Dendritic cell treated with granulocyte-macrophage colony-stimulating factor and Interleukin-4, amounts not matched to agents 40 ng/mL and 50 ng/mL, for 4 days (primary cell): ENCODE data around the gene DCDC1.

Source experiments
- H3K27ac Mint-ChIP-seq: one replicate; pipeline ENCODE4 v1.8.0; 2022; ENCODE audit warnings: mild to moderate bottlenecking, mixed read lengths
- H3K27me3 Mint-ChIP-seq: one replicate; pipeline ENCODE4 v1.8.0; 2022; ENCODE audit warnings: mild to moderate bottlenecking, mixed read lengths
- H3K36me3 Mint-ChIP-seq: one replicate; pipeline ENCODE4 v1.8.0; 2022; ENCODE audit warnings: low read depth, mixed read lengths
- H3K4me1 Mint-ChIP-seq: one replicate; pipeline ENCODE4 v1.8.0; 2022; ENCODE audit warnings: low read depth, mixed read lengths
- H3K4me3 Mint-ChIP-seq: one replicate; pipeline ENCODE4 v1.8.0; 2022; ENCODE audit warnings: mild to moderate bottlenecking, moderate library complexity, mixed read lengths
- H3K9me3 Mint-ChIP-seq: one replicate; pipeline ENCODE4 v1.8.0; 2022; ENCODE audit warnings: mixed read lengths
- intact Hi-C: fragments of 100-400 bp; cut with micrococcal nuclease; formaldehyde crosslinking; loops from one replicate; pipeline ENCODE4 v1.15.0; 2022

The DCDC1 gene

DNA sequence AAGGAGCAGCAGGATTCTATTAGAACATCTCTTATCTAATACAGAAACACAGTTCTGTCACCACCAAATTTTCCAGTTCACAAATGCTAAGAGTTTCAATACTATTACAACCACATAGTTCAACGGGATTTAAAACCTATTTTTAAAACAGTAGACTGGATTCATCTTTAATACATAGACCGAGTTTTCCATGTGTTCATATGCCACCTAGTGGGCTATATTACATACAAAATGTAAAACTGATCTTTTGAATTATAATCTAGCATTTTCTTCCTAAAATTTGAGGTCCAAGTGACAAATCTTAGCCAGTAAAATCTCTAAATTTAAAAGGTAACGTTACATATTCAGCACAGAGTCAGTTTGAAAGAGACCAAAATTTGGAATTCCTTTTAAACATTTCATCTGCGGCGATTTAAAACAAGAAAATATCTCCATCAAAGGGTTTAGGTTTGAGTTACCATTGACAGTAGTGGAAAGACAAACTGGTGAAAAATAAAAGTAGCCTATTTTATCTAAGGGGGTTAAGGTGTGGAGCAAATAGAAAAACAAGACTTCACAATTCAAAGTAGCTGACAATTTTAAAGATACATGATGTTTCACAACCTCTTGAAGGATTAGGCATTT, 514.0 kb downstream of the DCDC1 start:
- Mint-ChIP-seq H3K27ac (no peak overlapping the region), H3K4me1 (no peaks in the 10 kb centered on the region), H3K27me3 (no peaks in the 10 kb centered on the region), H3K9me3 (no peaks in the 10 kb centered on the region), H3K36me3 (no peaks in the 10 kb centered on the region), H3K4me3 (no peak overlapping the region)
- intact Hi-C loops, result loop anchor here (2.0 kb wide), 1 partner anchor 509 kb away; no protein-coding TSS in a partner anchor

DNA sequence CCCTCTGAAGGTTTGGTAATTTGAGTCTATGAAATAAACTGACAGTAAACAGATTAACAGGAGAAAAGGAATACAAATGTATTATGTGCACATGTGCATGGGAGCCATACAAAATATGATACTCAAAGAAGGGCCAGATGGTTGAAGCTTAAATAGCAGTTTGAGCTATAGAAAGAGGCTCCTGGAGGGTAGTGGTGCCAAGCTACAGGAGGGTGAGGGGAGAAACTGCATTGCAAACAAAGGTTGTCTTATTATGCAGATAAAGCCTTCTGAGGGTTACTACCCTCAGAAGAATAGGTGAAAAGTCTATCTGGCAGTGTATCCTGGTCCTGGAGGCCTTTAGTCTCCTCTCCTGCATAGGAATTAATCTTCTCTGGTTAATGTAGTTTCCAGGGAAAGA, 516.1 kb downstream of the DCDC1 start:
- Mint-ChIP-seq H3K4me1 (no peaks in the 10 kb centered on the region), H3K9me3 (peaks cover 5% of the 10 kb centered on the region), H3K36me3 (no peaks in the 10 kb centered on the region), H3K27ac (no peak overlapping the region), H3K4me3 (no peak overlapping the region), H3K27me3 (no peaks in the 10 kb centered on the region)
- intact Hi-C loops, result no loop called here

DNA sequence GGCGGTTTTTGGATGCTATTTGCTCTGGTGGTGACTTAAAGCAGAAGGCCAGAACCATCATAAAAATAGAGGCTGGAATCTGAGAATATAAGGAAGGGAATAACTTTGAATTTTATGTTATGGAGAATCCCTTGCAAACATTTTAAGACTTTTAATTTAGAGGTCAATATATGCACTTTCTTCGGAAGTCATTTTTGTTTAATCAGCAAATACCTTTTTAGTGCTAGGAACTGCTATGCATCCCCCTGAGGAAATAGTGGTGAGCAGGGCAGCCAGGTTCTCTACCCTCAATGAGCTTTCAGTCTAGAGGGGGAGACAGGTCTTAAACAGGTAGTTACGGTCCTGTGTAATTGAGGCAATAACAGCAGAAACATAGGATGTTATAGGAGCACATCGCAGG, 516.9 kb downstream of the DCDC1 start:
- intact Hi-C loops, result no loop called here
- Mint-ChIP-seq H3K4me1 (no peaks in the 10 kb centered on the region), H3K27me3 (no peaks in the 10 kb centered on the region), H3K9me3 (peaks cover 13% of the 10 kb centered on the region), H3K27ac (no peak overlapping the region), H3K36me3 (no peaks in the 10 kb centered on the region), H3K4me3 (no peak overlapping the region)

DNA sequence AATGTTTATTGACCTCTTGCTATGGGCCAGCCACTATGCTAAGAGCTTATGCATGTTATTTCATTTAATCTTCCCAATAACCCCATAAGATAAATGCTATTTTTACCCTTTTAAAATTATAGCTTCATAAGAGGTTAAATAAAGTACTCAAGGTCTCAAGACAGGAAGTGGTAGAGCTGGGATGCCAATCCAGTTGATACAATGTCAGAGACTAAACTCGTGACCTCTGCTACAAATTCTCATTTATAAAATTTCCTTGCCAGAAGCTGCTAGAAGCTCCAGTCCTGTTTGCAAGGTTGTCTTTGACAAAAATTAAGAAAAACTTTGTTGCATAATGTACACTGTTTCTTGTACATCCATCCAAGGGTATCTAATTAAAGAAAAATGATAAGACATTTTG, 517.4 kb downstream of the DCDC1 start:
- Mint-ChIP-seq H3K4me3 (no peak overlapping the region), H3K36me3 (no peaks in the 10 kb centered on the region), H3K4me1 (no peaks in the 10 kb centered on the region), H3K27ac (no peak overlapping the region), H3K27me3 (no peaks in the 10 kb centered on the region), H3K9me3 (peaks cover 18% of the 10 kb centered on the region)
- intact Hi-C loops, result no loop called here

DNA sequence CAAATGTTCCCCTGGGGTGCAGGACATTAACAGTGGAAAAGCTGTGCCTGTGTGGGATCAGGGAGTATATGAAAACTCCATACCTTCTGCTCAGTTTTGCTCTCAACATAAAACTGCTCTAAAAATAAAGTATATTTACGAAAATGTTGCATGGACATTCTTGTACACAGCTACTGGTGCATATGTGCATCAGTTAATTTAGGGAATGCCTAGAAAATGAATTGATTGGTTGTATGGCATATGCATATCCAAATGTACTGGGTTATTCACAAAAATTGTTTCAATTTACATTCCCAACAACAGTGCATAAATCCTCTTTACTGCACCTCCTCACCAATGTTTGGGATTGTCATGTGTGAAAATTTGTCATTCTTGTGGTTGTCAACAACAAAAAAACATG, 532.3 kb downstream of the DCDC1 start:
- intact Hi-C loops, result no loop called here

DNA sequence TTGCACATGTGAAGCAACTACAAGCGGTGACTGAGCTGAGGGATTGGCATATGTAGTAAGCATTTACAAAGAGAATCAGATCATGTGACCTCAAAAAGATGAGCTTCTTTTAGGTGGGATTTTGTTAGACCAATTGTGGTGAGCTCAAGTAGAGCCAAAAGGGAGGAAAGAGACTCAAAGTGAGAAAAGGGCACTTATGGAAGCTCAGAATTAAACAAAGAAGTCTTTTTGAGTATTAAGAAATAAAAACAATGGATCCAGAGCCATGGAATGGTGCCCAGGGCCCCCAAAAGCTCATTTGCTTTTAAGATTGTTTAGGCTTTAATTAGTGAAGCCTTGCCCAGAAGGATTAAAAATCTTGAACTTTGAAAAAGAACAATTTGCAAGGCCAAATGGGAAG, 536.7 kb downstream of the DCDC1 start:
- Mint-ChIP-seq H3K4me3 (no peak overlapping the region), H3K27me3 (no peaks in the 10 kb centered on the region), H3K9me3 (peaks cover 7% of the 10 kb centered on the region)

More for the DNA sequence above, 532.3 kb downstream of the DCDC1 start:
- Mint-ChIP-seq H3K36me3 (no peaks in the 10 kb centered on the region), H3K27ac (no peak overlapping the region), H3K27me3 (no peaks in the 10 kb centered on the region), H3K4me3 (no peak overlapping the region), H3K9me3 (peaks cover 7% of the 10 kb centered on the region), H3K4me1 (no peaks in the 10 kb centered on the region)

DNA sequence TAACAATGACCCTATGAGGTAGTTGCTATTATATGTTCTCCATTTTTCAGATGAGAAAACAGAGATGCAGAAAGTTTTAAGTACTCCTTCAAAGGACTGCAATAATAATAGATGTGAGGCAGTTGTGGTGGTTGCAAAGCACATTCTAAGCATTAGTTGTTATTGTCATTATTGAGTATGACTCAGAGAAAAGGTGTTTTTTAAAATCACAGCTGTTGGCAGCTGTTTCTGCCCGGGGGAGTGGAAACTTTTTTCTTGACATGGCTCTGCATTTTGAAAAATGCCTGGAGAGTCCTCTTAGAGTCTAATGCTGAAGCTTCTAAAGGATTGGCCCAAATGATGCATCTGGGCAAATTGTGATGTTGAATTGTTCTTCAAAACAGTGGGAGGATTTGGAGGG, 538.9 kb downstream of the DCDC1 start:
- no peak overlapping the region for H3K27ac Mint-ChIP-seq
- H3K4me3 Mint-ChIP-seq, result no peak overlapping the region
- H3K27me3 Mint-ChIP-seq, result no peaks in the 10 kb centered on the region
- H3K9me3 Mint-ChIP-seq, result peaks cover 7% of the 10 kb centered on the region
- H3K4me1 Mint-ChIP-seq, result no peaks in the 10 kb centered on the region
- H3K36me3 Mint-ChIP-seq, result no peaks in the 10 kb centered on the region
- intact Hi-C loops, result no loop called here

More for the DNA sequence above, 536.7 kb downstream of the DCDC1 start:
- intact Hi-C loops, result no loop called here
- no peaks in the 10 kb centered on the region for H3K4me1 Mint-ChIP-seq
- no peak overlapping the region for H3K27ac Mint-ChIP-seq
- no peaks in the 10 kb centered on the region for H3K36me3 Mint-ChIP-seq

DNA sequence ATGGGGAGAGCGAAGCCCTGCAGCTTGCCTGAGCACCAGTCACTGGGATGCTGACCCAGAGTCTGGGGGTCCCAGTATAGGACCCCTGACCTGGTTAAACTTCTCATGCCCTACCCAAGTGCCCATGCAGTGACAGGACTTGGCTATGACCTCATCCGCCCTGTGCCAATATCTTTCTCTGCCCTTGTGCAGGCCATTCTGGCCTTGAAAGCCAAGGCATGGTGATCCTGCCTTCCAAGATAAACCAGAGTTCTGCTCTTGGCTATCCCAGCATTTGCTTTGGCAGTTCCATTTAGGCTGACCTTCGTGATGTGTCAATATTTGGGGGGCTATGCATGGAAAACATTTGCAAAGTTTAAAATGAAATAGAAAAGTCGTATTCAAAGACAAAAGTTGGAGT, 542.6 kb downstream of the DCDC1 start:
- Mint-ChIP-seq H3K27ac (no peak overlapping the region), H3K27me3 (no peaks in the 10 kb centered on the region), H3K36me3 (no peaks in the 10 kb centered on the region), H3K9me3 (no peaks in the 10 kb centered on the region), H3K4me3 (no peak overlapping the region), H3K4me1 (no peaks in the 10 kb centered on the region)
- intact Hi-C loops, result no loop called here

DNA sequence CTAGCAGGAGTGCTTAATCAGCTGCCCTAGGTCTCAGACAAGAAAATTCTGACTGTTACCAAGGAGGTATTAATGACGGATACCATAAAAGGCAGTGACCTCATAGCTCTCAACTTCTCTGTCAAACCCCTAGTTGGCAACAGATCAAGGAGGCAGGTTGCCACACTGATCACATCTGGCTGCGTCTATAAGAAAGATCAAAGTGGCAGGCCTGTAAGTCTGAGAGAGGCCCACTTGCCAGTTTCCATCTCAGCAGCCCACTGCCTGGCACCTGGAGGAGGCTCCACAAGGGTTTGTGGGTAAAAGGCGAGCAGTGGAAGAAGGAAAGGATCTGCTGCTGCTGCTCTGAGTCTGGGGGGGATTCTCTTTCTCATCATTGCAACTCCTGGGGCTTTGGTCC, 543.8 kb downstream of the DCDC1 start:
- Mint-ChIP-seq H3K4me1 (no peaks in the 10 kb centered on the region), H3K36me3 (no peaks in the 10 kb centered on the region), H3K4me3 (no peak overlapping the region), H3K27ac (no peak overlapping the region), H3K27me3 (no peaks in the 10 kb centered on the region), H3K9me3 (no peaks in the 10 kb centered on the region)
- intact Hi-C loops, result no loop called here

DNA sequence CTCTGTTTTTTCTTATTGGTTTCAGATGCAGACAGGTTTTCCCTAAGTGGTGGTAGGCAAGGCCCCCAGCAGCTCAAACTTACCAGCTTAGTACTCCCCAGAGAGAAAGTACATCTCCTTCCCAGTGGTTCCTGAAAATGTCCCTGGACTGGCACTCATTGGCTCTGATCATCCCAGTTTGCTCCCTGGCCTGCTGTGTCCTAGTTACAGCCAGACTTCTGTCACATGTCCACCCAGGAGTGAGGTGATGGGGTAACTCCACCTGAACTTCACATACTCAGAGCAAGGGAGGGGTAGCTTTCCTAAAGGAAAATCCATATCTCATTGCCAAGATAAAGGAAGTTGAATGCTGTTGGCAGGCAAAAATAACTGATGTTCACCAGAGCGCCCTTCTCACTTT, 546.4 kb downstream of the DCDC1 start:
- Mint-ChIP-seq H3K4me1 (no peaks in the 10 kb centered on the region), H3K36me3 (no peaks in the 10 kb centered on the region), H3K9me3 (no peaks in the 10 kb centered on the region), H3K27ac (no peak overlapping the region), H3K27me3 (no peaks in the 10 kb centered on the region), H3K4me3 (no peak overlapping the region)
- intact Hi-C loops, result no loop called here

DNA sequence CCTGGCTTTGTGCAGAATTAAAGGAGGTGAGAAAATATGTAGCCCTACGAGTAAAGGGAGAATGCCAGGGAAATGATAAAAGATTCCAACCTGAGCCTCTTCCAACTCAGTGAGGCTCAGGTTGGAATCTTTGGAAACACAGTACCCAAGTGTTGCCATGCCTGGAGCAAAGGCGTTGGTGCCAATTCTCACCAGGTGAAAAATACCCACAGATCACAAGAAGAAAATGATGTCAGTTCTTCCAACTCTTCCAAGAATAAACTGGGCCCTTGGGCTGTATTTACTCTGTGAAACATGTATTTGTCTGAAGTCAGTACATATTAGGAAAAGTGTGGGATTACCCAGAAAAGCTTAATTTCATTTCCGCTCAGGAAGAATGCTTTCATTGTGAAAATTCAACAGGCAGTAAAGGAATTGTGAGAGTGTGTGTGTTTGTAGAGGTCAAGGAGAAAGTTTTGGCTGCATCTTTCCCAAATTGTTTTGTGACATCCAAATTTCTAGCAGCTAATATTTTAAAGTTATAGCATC, 548.0 kb downstream of the DCDC1 start:
- no peak overlapping the region for H3K27ac Mint-ChIP-seq
- intact Hi-C loops, result no loop called here
- H3K9me3 Mint-ChIP-seq, result no peaks in the 10 kb centered on the region
- no peak overlapping the region for H3K4me3 Mint-ChIP-seq
- no peaks in the 10 kb centered on the region for H3K4me1 Mint-ChIP-seq
- no peaks in the 10 kb centered on the region for H3K27me3 Mint-ChIP-seq
- no peaks in the 10 kb centered on the region for H3K36me3 Mint-ChIP-seq

DNA sequence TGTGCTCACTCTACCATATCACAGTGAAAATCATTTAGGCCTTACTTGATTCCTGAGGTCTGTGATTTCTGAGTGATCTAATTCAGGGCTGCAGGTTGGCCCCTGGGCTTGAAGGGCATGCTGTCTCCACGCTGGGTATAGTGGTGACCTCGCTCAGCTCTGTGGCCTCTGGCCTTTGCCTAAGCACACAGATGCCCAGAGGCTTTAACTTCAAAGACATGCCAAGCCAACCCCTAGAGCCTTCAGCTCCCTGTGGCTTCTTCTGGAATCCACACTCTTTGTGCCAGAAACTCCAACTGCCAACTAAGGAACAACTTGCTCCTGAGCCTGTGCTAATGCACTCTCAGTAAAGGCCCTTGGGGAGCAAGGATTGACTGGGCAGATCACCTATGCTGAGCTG, 550.8 kb downstream of the DCDC1 start:
- Mint-ChIP-seq H3K4me3 (no peak overlapping the region), H3K36me3 (no peaks in the 10 kb centered on the region), H3K9me3 (no peaks in the 10 kb centered on the region), H3K27ac (no peak overlapping the region), H3K4me1 (no peaks in the 10 kb centered on the region), H3K27me3 (no peaks in the 10 kb centered on the region)
- intact Hi-C loops, result no loop called here

DNA sequence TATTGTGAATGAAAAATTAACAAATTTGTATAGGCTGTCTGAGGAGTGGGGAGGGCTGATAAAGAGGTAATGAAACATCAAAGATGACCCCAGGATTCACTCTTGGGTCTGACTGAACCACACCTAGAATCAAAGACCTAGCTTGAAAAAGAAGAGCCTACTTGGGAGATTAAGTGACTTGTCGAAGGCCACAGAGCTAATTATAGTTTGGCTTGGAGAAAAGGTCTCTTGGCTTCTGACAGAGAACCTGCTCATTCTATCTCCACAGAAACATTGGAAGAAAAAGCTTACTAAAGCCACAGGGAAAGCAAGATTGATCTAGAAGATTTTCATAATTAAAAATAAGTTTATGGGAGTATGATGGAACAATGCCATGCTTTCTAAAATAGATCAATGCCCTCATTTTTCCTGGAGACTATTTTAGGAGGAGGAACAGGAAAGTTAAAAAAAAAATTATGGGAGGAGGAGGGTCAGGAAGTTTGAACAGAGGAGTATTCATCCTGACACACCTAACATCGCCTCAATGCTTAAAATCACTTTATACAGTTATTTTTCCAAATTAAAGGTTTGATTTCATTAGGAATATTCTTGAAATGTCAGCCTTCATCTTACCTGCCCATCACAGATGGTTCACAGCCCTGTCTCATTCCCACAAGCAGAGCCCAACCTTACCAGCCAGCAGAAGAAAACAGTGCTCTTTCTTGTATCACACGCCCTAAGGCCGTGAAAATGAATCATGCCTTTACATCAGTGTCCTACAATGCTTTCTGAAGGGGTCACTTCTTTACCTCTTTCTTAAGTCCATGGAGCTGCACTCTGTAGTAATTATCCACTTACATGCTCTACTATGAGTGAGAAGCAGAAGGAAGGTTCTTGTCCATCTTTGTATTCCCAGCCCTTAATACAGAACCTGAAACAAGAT, 552.3 kb downstream of the DCDC1 start:
- Mint-ChIP-seq H3K36me3 (no peaks in the 10 kb centered on the region), H3K27me3 (no peaks in the 10 kb centered on the region), H3K4me3 (no peak overlapping the region), H3K9me3 (no peaks in the 10 kb centered on the region), H3K4me1 (no peaks in the 10 kb centered on the region), H3K27ac (no peak overlapping the region)
- intact Hi-C loops, result no loop called here

DNA sequence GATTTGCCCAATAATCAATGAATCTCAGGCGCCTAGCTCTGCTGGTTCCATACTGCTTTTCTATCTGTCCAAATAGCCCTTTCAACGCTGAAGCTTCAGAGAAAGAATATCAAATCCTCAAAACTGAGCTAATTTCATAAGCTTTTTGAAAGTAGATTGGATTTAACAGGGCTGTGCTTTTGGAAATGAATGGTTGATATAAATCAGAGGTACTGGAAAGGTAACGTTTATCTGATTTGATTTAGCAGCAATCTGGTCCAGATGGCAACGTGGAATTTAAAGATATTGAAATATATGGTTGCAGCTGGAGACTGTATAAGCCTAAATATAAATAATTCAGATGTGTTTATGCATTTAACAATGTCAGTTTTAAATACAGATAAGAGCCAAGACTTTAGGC, 553.9 kb downstream of the DCDC1 start:
- Mint-ChIP-seq H3K4me3 (no peak overlapping the region), H3K4me1 (no peaks in the 10 kb centered on the region), H3K9me3 (no peaks in the 10 kb centered on the region), H3K36me3 (no peaks in the 10 kb centered on the region), H3K27me3 (no peaks in the 10 kb centered on the region), H3K27ac (no peak overlapping the region)
- intact Hi-C loops, result no loop called here
